Activated naive CD4-positive, alpha-beta T cell treated with anti-CD3 and anti-CD28 coated beads, Interleukin-2, amount 50 U/mL, for 24 hours (primary cell): ENCODE measurements around the gene PHB1.

Experiments
- H3K27ac Mint-ChIP-seq: one replicate; pipeline ENCODE4 v1.8.0; 2021; ENCODE audit warnings: mild to moderate bottlenecking, mixed read lengths
- H3K27me3 Mint-ChIP-seq: one replicate; pipeline ENCODE4 v1.8.0; 2021; ENCODE audit warnings: mixed read lengths
- H3K36me3 Mint-ChIP-seq: one replicate; pipeline ENCODE4 v1.8.0; 2021; ENCODE audit warnings: mixed read lengths
- H3K4me1 Mint-ChIP-seq: one replicate; pipeline ENCODE4 v1.8.0; 2021; ENCODE audit warnings: mixed read lengths
- H3K4me3 Mint-ChIP-seq: one replicate; pipeline ENCODE4 v1.8.0; 2021; ENCODE audit warnings: mild to moderate bottlenecking, mixed read lengths
- H3K9me3 Mint-ChIP-seq: one replicate; pipeline ENCODE4 v1.8.0; 2021; ENCODE audit warnings: mixed read lengths

Gene PHB1

GRCh38 chr17:49445591-49445990, 30.9 kb upstream of the PHB1 start:
- H3K4me1 Mint-ChIP-seq: no peaks in the 10 kb centered on the region
- peaks cover 6% of the 10 kb centered on the region for H3K27me3 Mint-ChIP-seq
- H3K36me3 Mint-ChIP-seq: no peaks in the 10 kb centered on the region
- H3K27ac Mint-ChIP-seq: no peak overlapping the region
- no peaks in the 10 kb centered on the region for H3K9me3 Mint-ChIP-seq
- no peak overlapping the region for H3K4me3 Mint-ChIP-seq

GRCh38 chr17:49444384-49444783, 29.7 kb upstream of the PHB1 start:
- Mint-ChIP-seq H3K27me3 (peaks cover 10% of the 10 kb centered on the region), H3K36me3 (no peaks in the 10 kb centered on the region), H3K4me1 (no peaks in the 10 kb centered on the region), H3K27ac (no peak overlapping the region), H3K9me3 (no peaks in the 10 kb centered on the region), H3K4me3 (no peak overlapping the region)

- peaks cover 14% of the 10 kb centered on the region for H3K27me3 Mint-ChIP-seq
- no peak overlapping the region for H3K27ac Mint-ChIP-seq
- H3K36me3 Mint-ChIP-seq: no peaks in the 10 kb centered on the region
- no peak overlapping the region for H3K4me3 Mint-ChIP-seq
- H3K4me1 Mint-ChIP-seq: no peaks in the 10 kb centered on the region
- H3K9me3 Mint-ChIP-seq: no peaks in the 10 kb centered on the region
Measured at GRCh38 chr17:49443862-49444261, 29.2 kb upstream of the PHB1 start.

GRCh38 chr17:49442041-49442440, 27.4 kb upstream of the PHB1 start:
- Mint-ChIP-seq H3K9me3 (no peaks in the 10 kb centered on the region), H3K4me1 (no peaks in the 10 kb centered on the region), H3K27ac (no peak overlapping the region), H3K4me3 (no peak overlapping the region), H3K36me3 (no peaks in the 10 kb centered on the region), H3K27me3 (peaks cover 20% of the 10 kb centered on the region)

- no peak overlapping the region for H3K27ac Mint-ChIP-seq
- H3K36me3 Mint-ChIP-seq: no peaks in the 10 kb centered on the region
- H3K4me1 Mint-ChIP-seq: no peaks in the 10 kb centered on the region
- no peak overlapping the region for H3K4me3 Mint-ChIP-seq
- H3K27me3 Mint-ChIP-seq: peaks cover 21% of the 10 kb centered on the region
- no peaks in the 10 kb centered on the region for H3K9me3 Mint-ChIP-seq
Measured at GRCh38 chr17:49441578-49441977, 26.9 kb upstream of the PHB1 start.

GRCh38 chr17:49440581-49440980, 25.9 kb upstream of the PHB1 start:
- H3K27ac Mint-ChIP-seq: peak overlapping the region; percentile 68
- no peaks in the 10 kb centered on the region for H3K9me3 Mint-ChIP-seq
- H3K4me1 Mint-ChIP-seq: no peaks in the 10 kb centered on the region
- H3K27me3 Mint-ChIP-seq: peaks cover 22% of the 10 kb centered on the region
- H3K36me3 Mint-ChIP-seq: no peaks in the 10 kb centered on the region
- no peak overlapping the region for H3K4me3 Mint-ChIP-seq

GRCh38 chr17:49439673-49440571, 25.2 kb upstream of the PHB1 start:
- peak overlapping the region; percentile 68 for H3K27ac Mint-ChIP-seq
- H3K9me3 Mint-ChIP-seq: no peaks in the 10 kb centered on the region
- H3K27me3 Mint-ChIP-seq: peaks cover 22% of the 10 kb centered on the region
- no peaks in the 10 kb centered on the region for H3K4me1 Mint-ChIP-seq
- H3K36me3 Mint-ChIP-seq: no peaks in the 10 kb centered on the region
- no peak overlapping the region for H3K4me3 Mint-ChIP-seq

- no peak overlapping the region for H3K4me3 Mint-ChIP-seq
- no peaks in the 10 kb centered on the region for H3K4me1 Mint-ChIP-seq
- H3K27me3 Mint-ChIP-seq: peaks cover 22% of the 10 kb centered on the region
- H3K9me3 Mint-ChIP-seq: no peaks in the 10 kb centered on the region
- no peaks in the 10 kb centered on the region for H3K36me3 Mint-ChIP-seq
- H3K27ac Mint-ChIP-seq: no peak overlapping the region
Measured at GRCh38 chr17:49439305-49439672, 24.6 kb upstream of the PHB1 start.

- no peaks in the 10 kb centered on the region for H3K9me3 Mint-ChIP-seq
- H3K27me3 Mint-ChIP-seq: peaks cover 22% of the 10 kb centered on the region
- no peak overlapping the region for H3K27ac Mint-ChIP-seq
- no peaks in the 10 kb centered on the region for H3K4me1 Mint-ChIP-seq
- no peak overlapping the region for H3K4me3 Mint-ChIP-seq
- no peaks in the 10 kb centered on the region for H3K36me3 Mint-ChIP-seq
Measured at GRCh38 chr17:49438436-49439278, 24.0 kb upstream of the PHB1 start.

GRCh38 chr17:49437696-49438435, 23.2 kb upstream of the PHB1 start:
- H3K36me3 Mint-ChIP-seq: no peaks in the 10 kb centered on the region
- no peaks in the 10 kb centered on the region for H3K4me1 Mint-ChIP-seq
- H3K9me3 Mint-ChIP-seq: no peaks in the 10 kb centered on the region
- peaks cover 22% of the 10 kb centered on the region for H3K27me3 Mint-ChIP-seq
- no peak overlapping the region for H3K4me3 Mint-ChIP-seq
- H3K27ac Mint-ChIP-seq: no peak overlapping the region

GRCh38 chr17:49436174-49436573, 21.5 kb upstream of the PHB1 start:
- Mint-ChIP-seq H3K4me1 (no peaks in the 10 kb centered on the region), H3K4me3 (no peak overlapping the region), H3K9me3 (no peaks in the 10 kb centered on the region), H3K36me3 (no peaks in the 10 kb centered on the region), H3K27me3 (peaks cover 18% of the 10 kb centered on the region), H3K27ac (no peak overlapping the region)

GRCh38 chr17:49435671-49436029, 21.0 kb upstream of the PHB1 start:
- no peaks in the 10 kb centered on the region for H3K4me1 Mint-ChIP-seq
- H3K27me3 Mint-ChIP-seq: peaks cover 18% of the 10 kb centered on the region
- H3K9me3 Mint-ChIP-seq: no peaks in the 10 kb centered on the region
- no peak overlapping the region for H3K4me3 Mint-ChIP-seq
- H3K27ac Mint-ChIP-seq: no peak overlapping the region
- H3K36me3 Mint-ChIP-seq: no peaks in the 10 kb centered on the region

- no peaks in the 10 kb centered on the region for H3K4me1 Mint-ChIP-seq
- H3K4me3 Mint-ChIP-seq: no peak overlapping the region
- H3K9me3 Mint-ChIP-seq: no peaks in the 10 kb centered on the region
- peaks cover 18% of the 10 kb centered on the region for H3K27me3 Mint-ChIP-seq
- no peaks in the 10 kb centered on the region for H3K36me3 Mint-ChIP-seq
- H3K27ac Mint-ChIP-seq: no peak overlapping the region
Measured at GRCh38 chr17:49434821-49435670, 20.4 kb upstream of the PHB1 start.

- Mint-ChIP-seq H3K9me3 (no peaks in the 10 kb centered on the region), H3K4me3 (no peak overlapping the region), H3K27ac (no peak overlapping the region), H3K36me3 (no peaks in the 10 kb centered on the region), H3K27me3 (peaks cover 10% of the 10 kb centered on the region), H3K4me1 (no peaks in the 10 kb centered on the region)
Measured at GRCh38 chr17:49433000-49433694, 18.5 kb upstream of the PHB1 start.
